Measurements from ENCODE around the gene CLEC7A. TPM values are rescaled to one million over a fixed set of nuclear protein-coding genes. Genes with fewer than 3 reads are reported as not detected.

Gene CLEC7A
- total and polyA plus RNA-seq, 9 of the 15 experiments (the other 6 are each of a cell fraction or from before 2014, with no cell fraction given), result 0.16 TPM; not detected in 8

- H3K36me3 ChIP-seq (ENCODE audit: control insufficient read depth, insufficient read depth, low read length), result no peaks in the 10 kb centered on the region
- intact Hi-C loops (cut with micrococcal nuclease) (no loop called here), in situ Hi-C loops (cut with MboI) (no loop called here)
- H3K4me1 ChIP-seq (replicated peaks in 1 of 2; ENCODE audit: control insufficient read depth in 2 of 2, insufficient read depth in 2 of 2, low read length in 2 of 2), result no peaks in the 10 kb centered on the region
- no peak for ATAC-seq
- no peaks in the 10 kb centered on the region for H4K20me1 ChIP-seq (replicated peaks; ENCODE audit: control insufficient read depth, insufficient read depth, low read length)
- no peak overlapping the region for H2AFZ ChIP-seq (ENCODE audit: low read depth, low read length)
- no peaks in the 10 kb centered on the region for H3K79me2 ChIP-seq (ENCODE audit: control insufficient read depth, insufficient read depth, low read length)
- no peaks in the 10 kb centered on the region for H3K9me1 ChIP-seq (ENCODE audit: control insufficient read depth, insufficient read depth, low read length)
- H3K9me3 ChIP-seq (replicated peaks; ENCODE audit: control insufficient read depth, insufficient read depth, low read depth, low read length), result no peaks in the 10 kb centered on the region
- H3K4me3 ChIP-seq, result no peak overlapping the region
- WGBS (ENCODE audit: insufficient coverage, low coverage, missing lambda C conversion rate), result 0% methylated on average over 2 of the region's 2 CpGs
- no peak overlapping the region for H3K9ac ChIP-seq (ENCODE audit: insufficient read depth in 1 of 2, low read depth in 2 of 2, low read length in 2 of 2)
- no peak overlapping the region for H3K4me2 ChIP-seq (ENCODE audit: insufficient read depth, low read length)
- ChIA-PET CTCF (ENCODE audit: low intra/inter-chr PET ratio) (no interaction called here), POLR2A (no interaction called here)
- no TSS peak for BruUV-seq (replicated peaks)
- FAIRE-seq, result no peak
- H3K27me3 ChIP-seq (ENCODE audit: control insufficient read depth in 2 of 2, insufficient read depth in 2 of 2, low read length in 2 of 2), result no peaks in the 10 kb centered on the region; a peak in 2 of 5 replicates
- H3K27ac ChIP-seq (ENCODE audit: extremely low read depth, low read depth, low read length), result no peak overlapping the region
- DNase-seq (ENCODE audit: extremely low read depth in 1 of 4, low spot score in 3 of 4), result no peak
- TF ChIP-seq KLF6 (CRISPR knock-in tag; IDR thresholded peaks at IDR 0.05; ENCODE audit: borderline replicate concordance) (no peak), RCOR1 (IDR thresholded peaks at IDR 0.05; ENCODE audit: borderline replicate concordance in 1 of 2, low read depth in 2 of 2, low read length in 2 of 2) (no peak), MTF1 (CRISPR knock-in tag; IDR thresholded peaks at IDR 0.05; ENCODE audit: borderline replicate concordance) (no peak), TFAM (CRISPR knock-in tag; conservative IDR thresholded peaks at IDR 0.05) (no peak), RFX1 (IDR thresholded peaks at IDR 0.05) (no peak), RAD21 (CRISPR knock-in tag; conservative IDR thresholded peaks at IDR 0.05 in 1 of 2, IDR thresholded peaks at IDR 0.05 in 1 of 2) (no peak), ZNF695 (CRISPR knock-in tag; IDR thresholded peaks at IDR 0.05) (no peak), CREB5 (CRISPR knock-in tag; IDR thresholded peaks at IDR 0.05) (no peak), BCLAF1 (IDR thresholded peaks at IDR 0.05; ENCODE audit: borderline replicate concordance in 1 of 2, control insufficient read depth in 1 of 2, low read depth in 2 of 2, low read length in 1 of 2) (no peak), NCOR1 (IDR thresholded peaks at IDR 0.05) (no peak), CHCHD3 (CRISPR knock-in tag; IDR thresholded peaks at IDR 0.05) (no peak), POLR2AphosphoS5 (IDR thresholded peaks at IDR 0.05; ENCODE audit: control insufficient read depth, insufficient read depth, low read depth, low read length) (no peak), ZNF395 (CRISPR knock-in tag; IDR thresholded peaks at IDR 0.05) (no peak), MLX (CRISPR knock-in tag; conservative IDR thresholded peaks at IDR 0.05) (no peak), ZNF830 (CRISPR knock-in tag; IDR thresholded peaks at IDR 0.05) (no peak), ZNF444 (CRISPR knock-in tag; IDR thresholded peaks at IDR 0.05) (no peak), ZNF551 (CRISPR knock-in tag; IDR thresholded peaks at IDR 0.05) (no peak)
These were observed 57.9 kb downstream of the CLEC7A start for GRCh38 chr12:10072131-10072530.

Measured in K562 (cell line).